HG03060 (cell line): ENCODE measurements around the gene SIRT6.
"Not testable (repeated sequence)": the region's sequence is repeated elsewhere in the genome, so short reads cannot be mapped to it uniquely, and the experiment has no call there.

ENCODE experiments used
- ATAC-seq: cut with Tn5 transposase; IDR thresholded peaks from one replicate; pipeline ENCODE4 v1.9.1; 2021; ENCODE audit warnings: low read depth, moderate number of reproducible peaks; ENCODE audit not compliant: unreplicated experiment

Gene SIRT6

DNA sequence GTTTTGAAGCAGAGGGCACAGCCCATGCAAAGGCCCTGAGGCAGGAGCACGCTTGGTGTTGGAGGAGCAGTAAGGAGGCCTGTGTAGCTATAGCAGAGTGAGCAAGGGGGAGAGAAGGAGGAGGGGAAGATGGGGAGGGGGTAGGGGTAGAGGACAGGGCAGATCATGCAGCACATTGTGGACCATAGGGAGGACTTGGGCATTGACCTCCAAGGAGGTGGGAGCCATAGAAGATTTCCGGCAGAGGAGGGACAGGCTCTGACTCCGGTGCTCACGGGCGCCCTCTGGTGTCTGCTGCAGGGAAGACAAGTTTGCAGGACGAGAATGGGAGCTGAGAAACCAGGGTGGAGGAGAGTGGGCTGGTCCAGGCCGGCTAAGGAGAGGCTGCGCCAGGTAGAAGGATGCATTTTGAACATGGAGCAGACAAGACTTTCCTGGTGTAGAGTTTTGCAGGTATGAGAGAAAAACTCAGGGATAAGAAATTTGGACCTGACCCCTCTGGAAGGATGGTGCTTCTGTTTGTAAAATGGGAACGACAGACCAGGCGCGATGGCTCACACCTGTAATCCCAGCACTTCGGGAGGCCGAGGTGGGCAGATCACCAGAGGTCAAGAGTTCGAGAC lies 42.6 kb downstream of the SIRT6 start:
- ATAC-seq = no peak

- no peak for ATAC-seq
Measured at GRCh38 chr19:4138445-4138844, 43.9 kb downstream of the SIRT6 start.

- ATAC-seq = no peak
Measured at GRCh38 chr19:4136680-4137088, 45.7 kb downstream of the SIRT6 start.

DNA sequence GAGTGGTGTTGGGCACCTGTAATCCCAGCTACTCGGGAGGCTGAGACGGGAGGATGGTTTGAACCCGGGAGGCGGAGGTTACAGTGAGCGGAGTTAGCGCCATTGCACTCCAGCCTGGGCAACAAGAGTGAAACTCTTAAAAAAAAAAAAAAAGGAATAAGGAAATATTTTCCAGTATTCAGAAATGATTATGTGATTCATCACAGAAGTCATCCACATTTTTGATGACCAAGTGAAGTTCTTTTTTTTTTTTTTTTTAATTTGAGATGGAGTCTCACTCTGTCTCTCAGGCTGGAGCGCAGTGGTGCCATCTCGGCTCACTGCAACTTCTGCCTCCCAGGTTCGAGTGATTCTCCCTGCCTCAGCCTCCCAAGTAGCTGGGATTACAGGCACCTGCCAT lies 47.0 kb downstream of the SIRT6 start:
- ATAC-seq = not testable (repeated sequence)

- ATAC-seq = no peak
Measured at GRCh38 chr19:4134351-4134750, 48.0 kb downstream of the SIRT6 start.

GRCh38 chr19:4130744-4131438 lies 51.5 kb downstream of the SIRT6 start:
- no peak for ATAC-seq

DNA sequence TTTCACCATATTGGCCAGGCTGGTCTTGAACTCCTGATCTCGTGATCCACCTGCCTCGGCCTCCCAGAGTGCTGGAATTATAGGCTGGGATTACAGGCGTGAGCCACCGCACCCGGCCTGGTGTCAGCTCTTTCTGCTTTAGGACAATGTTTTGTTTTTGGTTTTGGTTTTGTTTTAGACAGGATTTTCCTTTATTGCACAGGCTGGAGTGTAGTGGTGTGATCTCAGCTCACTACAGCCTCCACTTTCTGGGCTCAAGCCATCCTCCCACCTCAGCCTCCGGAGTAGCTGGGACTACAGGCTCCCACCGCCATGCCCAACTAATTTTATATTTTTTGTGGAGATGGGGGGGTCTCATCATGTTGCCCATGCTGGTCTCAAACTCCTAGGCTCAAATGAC lies 53.3 kb downstream of the SIRT6 start:
- not testable (repeated sequence) for ATAC-seq

DNA sequence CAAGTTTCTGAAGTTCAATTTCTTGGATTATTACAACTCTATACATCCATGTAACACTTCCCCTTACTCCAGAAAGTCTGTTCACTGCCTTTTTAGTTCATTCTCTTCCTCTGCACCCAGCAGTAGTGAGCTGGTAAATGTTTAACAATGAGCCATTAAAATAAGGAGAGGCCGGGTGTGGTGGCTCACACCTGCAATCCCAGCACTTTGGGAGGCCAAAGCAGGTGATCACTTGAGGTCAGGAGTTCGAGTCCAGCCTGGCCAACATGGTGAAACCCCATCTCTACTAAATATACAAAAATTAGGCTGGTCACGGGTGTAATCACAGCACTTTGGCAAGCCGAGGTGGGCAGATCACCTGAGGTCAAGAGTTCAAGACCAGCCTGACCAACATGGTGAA lies 55.0 kb downstream of the SIRT6 start:
- ATAC-seq = not testable (repeated sequence)

- no peak for ATAC-seq
Measured at GRCh38 chr19:4124638-4125037, 57.7 kb downstream of the SIRT6 start.
